ENCODE measurements around the gene MYLK.

Gene MYLK

GRCh38 chr3:123694366-123695087 lies 189.6 kb downstream of the MYLK start:
- no peak for DNase-seq

GRCh38 chr3:123693584-123694190 lies 190.4 kb downstream of the MYLK start:
- no peak for DNase-seq

- DNase-seq, result no peak
Measured at GRCh38 chr3:123692671-123693070, 191.5 kb downstream of the MYLK start.

GRCh38 chr3:123692041-123692440 lies 192.1 kb downstream of the MYLK start:
- no peak for DNase-seq

GRCh38 chr3:123689831-123690230 lies 194.3 kb downstream of the MYLK start:
- DNase-seq, result no peak

- no peak for DNase-seq
Measured at GRCh38 chr3:123688241-123688747, 195.8 kb downstream of the MYLK start.

- no peak for DNase-seq
Measured at GRCh38 chr3:123687286-123687685, 196.8 kb downstream of the MYLK start.

GRCh38 chr3:123686251-123686650 lies 197.9 kb downstream of the MYLK start:
- DNase-seq, result no peak

GRCh38 chr3:123685780-123686179 lies 198.4 kb downstream of the MYLK start:
- no peak for DNase-seq

- no peak for DNase-seq
Measured at GRCh38 chr3:123684636-123685035, 199.5 kb downstream of the MYLK start.

- no peak for DNase-seq
Measured at GRCh38 chr3:123684209-123684608, 199.9 kb downstream of the MYLK start.

- DNase-seq, result no peak
Measured at GRCh38 chr3:123683505-123684154, 200.5 kb downstream of the MYLK start.

GRCh38 chr3:123682781-123683504 lies 201.2 kb downstream of the MYLK start:
- no peak for DNase-seq

GRCh38 chr3:123682302-123682701 lies 201.8 kb downstream of the MYLK start:
- DNase-seq, result no peak

- DNase-seq, result no peak
Measured at GRCh38 chr3:123679712-123680386, 204.3 kb downstream of the MYLK start.

- DNase-seq, result no peak
Measured at GRCh38 chr3:123678108-123678511, 206.0 kb downstream of the MYLK start.

- no peak for DNase-seq
Measured at GRCh38 chr3:123672429-123673146, 211.5 kb downstream of the MYLK start.

GRCh38 chr3:123670743-123671142 lies 213.4 kb downstream of the MYLK start:
- DNase-seq, result no peak

GRCh38 chr3:123668906-123669305 lies 215.2 kb downstream of the MYLK start:
- DNase-seq, result no peak

GRCh38 chr3:123667784-123668183 lies 216.3 kb downstream of the MYLK start:
- DNase-seq, result no peak

GRCh38 chr3:123664753-123665152 lies 219.4 kb downstream of the MYLK start:
- DNase-seq, result no peak

GRCh38 chr3:123663977-123664376 lies 220.2 kb downstream of the MYLK start:
- no peak for DNase-seq
